Osteoblast (primary cell): ENCODE data around the gene TANK. TPM values are rescaled to one million over a fixed set of nuclear protein-coding genes. Genes with fewer than 3 reads are reported as not detected.

Experiments
- DNase-seq: peaks from one replicate; pipeline ENCODE4 v3.0.0; 2011; ENCODE audit warnings: low spot score, mixed read lengths; ENCODE audit not compliant: insufficient read length; ENCODE audit errors: missing footprints
- H2AFZ ChIP-seq: 2 replicates; pipeline ENCODE4 v1.6.0; 2011; ENCODE audit warnings: mild to moderate bottlenecking, low read length
- H3K27ac ChIP-seq: 2 replicates; pipeline ENCODE4 v1.5.1; 2011; ENCODE audit warnings: mild to moderate bottlenecking, low read depth, low read length, moderate library complexity
- H3K27me3 ChIP-seq: 2 replicates; pipeline ENCODE4 v1.6.0; 2012; ENCODE audit warnings: mild to moderate bottlenecking, control low read depth, inconsistent platforms, low read length, moderate library complexity; ENCODE audit not compliant: insufficient read depth
- H3K36me3 ChIP-seq: 2 replicates; pipeline ENCODE4 v1.5.1; 2011; ENCODE audit warnings: mild to moderate bottlenecking, low read length, control low read depth, moderate library complexity; ENCODE audit not compliant: insufficient read depth
- H3K4me1 ChIP-seq: 2 replicates; pipeline ENCODE4 v1.5.1; 2011; ENCODE audit warnings: mild to moderate bottlenecking, low read length, control low read depth, moderate library complexity; ENCODE audit not compliant: insufficient read depth
- H3K4me2 ChIP-seq: 2 replicates; pipeline ENCODE4 v1.6.0; 2011; ENCODE audit warnings: mild to moderate bottlenecking, low read length; ENCODE audit not compliant: insufficient read depth
- H3K4me3 ChIP-seq: fragments of 200-600 bp; sonication (generic); 3 replicates; pipeline ENCODE4 v1.5.1; 2012; ENCODE audit warnings: mild to moderate bottlenecking, low read length, inconsistent platforms; ENCODE audit not compliant: insufficient read depth
- H3K79me2 ChIP-seq: 2 replicates; pipeline ENCODE4 v1.6.0; 2012; ENCODE audit warnings: mild to moderate bottlenecking, low read length, control low read depth, inconsistent platforms; ENCODE audit not compliant: insufficient read depth
- H3K9me3 ChIP-seq: 2 replicates; pipeline ENCODE4 v1.5.1; 2011; ENCODE audit warnings: low read depth, low read length, control low read depth
- H4K20me1 ChIP-seq: 2 replicates; pipeline ENCODE4 v1.6.0; 2012; ENCODE audit warnings: mild to moderate bottlenecking, low read length, control low read depth; ENCODE audit not compliant: insufficient read depth
- CTCF ChIP-seq: IDR thresholded peaks from 2 replicates; pipeline ENCODE4 v1.5.1; 2011; ENCODE audit warnings: mild to moderate bottlenecking, low read depth, low read length, moderate library complexity; ENCODE audit errors: extremely low read depth
- total RNA-seq: library from RNA; depleted of rRNA; stranded (reverse); fragments of >200 nt; gene quantifications from 2 replicates; pipeline ENCODE4 v1.2.3, GENCODE V29; 2012

TANK gene
- total RNA-seq, 1 donor = 127 TPM

DNA sequence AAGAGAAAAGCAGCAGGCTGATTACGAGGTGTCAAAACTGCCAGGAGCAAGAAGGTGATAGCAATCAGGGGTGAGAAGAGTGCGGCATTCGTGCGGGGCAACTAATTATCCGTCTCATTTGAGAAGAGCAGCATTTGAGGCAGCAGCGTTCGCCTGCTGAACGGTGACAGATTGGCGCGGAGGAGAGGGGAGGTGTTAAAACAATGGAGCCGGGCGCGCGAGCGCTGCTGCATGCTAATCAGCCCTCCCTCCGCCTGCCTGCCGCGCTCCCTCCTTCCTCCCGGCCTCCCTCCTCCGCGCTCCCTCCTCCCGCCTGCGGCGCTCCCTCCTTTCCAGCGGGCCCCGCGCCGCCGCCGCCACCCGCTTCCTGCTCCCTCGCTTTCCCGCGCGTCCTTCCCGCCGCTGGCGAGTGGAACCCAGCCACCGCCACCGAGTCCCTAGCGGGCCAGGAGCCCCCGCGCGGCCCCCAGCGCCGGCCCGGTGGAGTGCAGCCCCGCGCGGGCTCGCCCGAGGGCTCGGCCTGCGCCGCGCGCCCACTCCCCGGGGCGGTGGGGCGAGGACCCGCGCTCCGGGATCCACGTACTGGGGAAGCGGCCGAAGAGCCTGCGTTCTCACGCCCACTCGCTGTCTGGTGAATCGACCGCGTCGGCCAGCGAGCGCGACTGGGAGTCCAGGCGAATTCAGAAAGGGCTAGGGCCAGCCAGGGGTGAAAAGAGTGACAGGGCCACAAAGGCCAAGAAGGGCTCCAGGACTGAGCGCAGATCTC lies 78.5 kb downstream of the TANK start:
- peak; percentile 95 for DNase-seq
- TF ChIP-seq CTCF = no peak

GRCh38 chr2:161239326-161240109 lies 79.3 kb downstream of the TANK start:
- DNase-seq = no peak
- H4K20me1 ChIP-seq = no peaks in the 10 kb centered on the region
- H3K4me3 ChIP-seq = peak overlapping the region; percentile 74
- peak overlapping the region; percentile 99 for H3K4me2 ChIP-seq
- no peaks in the 10 kb centered on the region for H3K36me3 ChIP-seq
- no peak overlapping the region for H3K27ac ChIP-seq
- TF ChIP-seq CTCF = no peak
- H2AFZ ChIP-seq = no peak overlapping the region
- H3K4me1 ChIP-seq = peaks cover 13% of the 10 kb centered on the region
- H3K9me3 ChIP-seq = no peaks in the 10 kb centered on the region
- no peaks in the 10 kb centered on the region for H3K79me2 ChIP-seq
- no peaks in the 10 kb centered on the region for H3K27me3 ChIP-seq

More for the DNA sequence above, 78.5 kb downstream of the TANK start:
- Histone ChIP-seq H3K4me2 (peak overlapping the region; percentile 99), H3K9me3 (no peaks in the 10 kb centered on the region), H3K79me2 (no peaks in the 10 kb centered on the region), H3K27ac (no peak overlapping the region), H3K4me1 (peaks cover 13% of the 10 kb centered on the region), H3K36me3 (no peaks in the 10 kb centered on the region), H3K27me3 (no peaks in the 10 kb centered on the region), H3K4me3 (peak overlapping the region; percentile 74), H4K20me1 (no peaks in the 10 kb centered on the region), H2AFZ (peak overlapping the region; percentile 70)

- Histone ChIP-seq H4K20me1 (no peaks in the 10 kb centered on the region), H3K27me3 (peaks cover 5% of the 10 kb centered on the region), H3K4me1 (peaks cover 13% of the 10 kb centered on the region), H3K79me2 (no peaks in the 10 kb centered on the region), H3K27ac (no peak overlapping the region), H3K4me2 (no peak overlapping the region), H3K4me3 (no peak overlapping the region), H2AFZ (no peak overlapping the region), H3K9me3 (no peaks in the 10 kb centered on the region), H3K36me3 (no peaks in the 10 kb centered on the region)
- no peak for DNase-seq
- no peak for TF ChIP-seq CTCF
These were observed 81.7 kb downstream of the TANK start for GRCh38 chr2:161241894-161242293.

DNA sequence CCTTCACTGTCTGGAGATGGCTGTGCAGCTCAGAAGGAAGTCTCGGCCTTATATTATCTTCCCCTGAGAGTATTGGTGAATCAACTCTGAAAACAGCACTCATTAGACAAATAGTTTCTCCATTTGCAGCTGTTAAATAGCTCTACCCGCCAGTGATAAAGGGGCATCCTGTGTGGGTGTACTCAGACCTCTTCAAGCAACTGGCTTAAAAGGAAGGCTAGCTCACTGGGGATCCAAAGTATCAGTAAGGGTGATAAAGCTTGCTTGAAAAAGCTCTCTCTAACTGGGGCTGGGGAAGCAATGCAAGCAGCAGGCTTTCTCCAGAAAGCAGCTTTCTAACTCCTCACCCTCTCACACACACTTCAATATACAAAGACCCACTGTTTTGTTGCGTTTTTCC lies 83.1 kb downstream of the TANK start:
- TF ChIP-seq CTCF = no peak

More for the DNA sequence above, 83.1 kb downstream of the TANK start:
- H3K79me2 ChIP-seq = no peaks in the 10 kb centered on the region
- no peak overlapping the region for H3K27ac ChIP-seq
- H3K36me3 ChIP-seq = no peaks in the 10 kb centered on the region
- no peaks in the 10 kb centered on the region for H3K9me3 ChIP-seq
- H3K4me3 ChIP-seq = no peak overlapping the region
- H3K27me3 ChIP-seq = peaks cover 16% of the 10 kb centered on the region
- DNase-seq = no peak
- H4K20me1 ChIP-seq = no peaks in the 10 kb centered on the region
- H3K4me1 ChIP-seq = peaks cover 2% of the 10 kb centered on the region
- no peak overlapping the region for H3K4me2 ChIP-seq
- no peak overlapping the region for H2AFZ ChIP-seq
